NCI-H2227 (cell line): ENCODE measurements around the gene CARS2.
A peak's percentile ranks its signal among the peaks of the same experiment; 100 is the strongest.
"Not testable (repeated sequence)": the region's sequence is repeated elsewhere in the genome, so short reads cannot be mapped to it uniquely, and the experiment has no call there.

ENCODE experiments used
- DNase-seq: peaks from one replicate; lab custom pipeline; 2025; ENCODE audit not compliant: unreplicated experiment; lab: John Stamatoyannopoulos, UW

CARS2 gene

DNA sequence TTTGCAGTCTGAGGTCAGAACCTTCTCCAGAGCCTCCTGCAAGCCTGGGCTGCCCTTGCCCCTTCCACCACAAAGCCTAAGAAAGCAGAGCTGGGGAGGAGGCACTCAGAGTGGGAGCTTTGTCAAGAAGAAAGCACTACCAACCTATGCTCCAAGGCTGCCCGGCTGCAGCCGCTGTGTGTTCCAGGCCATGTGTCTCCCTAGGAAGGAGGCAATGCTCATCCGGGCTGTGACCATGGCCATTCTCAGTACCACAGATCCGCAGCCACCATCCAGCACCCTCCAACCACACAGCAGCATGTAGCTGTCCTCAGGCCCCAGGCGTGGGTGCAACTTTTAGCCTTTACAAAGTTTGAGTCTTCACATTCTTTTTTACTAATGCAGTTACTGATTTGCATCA lies 22.0 kb downstream of the CARS2 start:
- DNase-seq = no peak

DNA sequence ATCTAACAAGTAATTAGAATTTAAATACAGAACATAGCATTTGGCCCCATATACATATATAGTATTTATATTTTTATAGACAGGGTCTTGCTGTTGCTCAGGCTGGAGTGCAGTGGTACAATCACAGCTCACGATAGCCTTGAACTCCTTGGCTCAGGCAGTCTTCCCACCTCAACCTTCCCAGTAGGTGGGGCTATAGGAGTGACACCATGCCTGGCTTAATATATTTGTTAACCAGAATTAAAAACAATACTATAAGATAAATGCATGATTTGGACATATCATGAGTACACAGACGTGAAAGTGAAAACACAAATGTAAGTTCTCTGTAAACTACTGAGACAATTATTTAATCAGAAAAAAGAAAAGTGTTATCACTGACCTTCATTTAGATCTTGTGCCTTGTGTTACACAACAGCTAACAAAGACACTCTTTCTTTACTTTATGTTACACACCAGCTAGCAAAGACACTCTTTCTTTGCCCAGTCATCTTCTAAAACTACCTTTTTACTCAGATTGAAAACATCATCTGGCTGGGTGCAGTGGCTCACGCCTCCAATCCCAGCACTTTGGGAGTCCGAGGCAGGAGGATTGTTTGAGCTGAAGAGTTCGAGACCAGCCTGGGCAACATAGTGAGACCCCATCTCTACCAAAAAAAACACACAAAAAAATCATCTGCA lies 22.6 kb downstream of the CARS2 start:
- no peak for DNase-seq

DNA sequence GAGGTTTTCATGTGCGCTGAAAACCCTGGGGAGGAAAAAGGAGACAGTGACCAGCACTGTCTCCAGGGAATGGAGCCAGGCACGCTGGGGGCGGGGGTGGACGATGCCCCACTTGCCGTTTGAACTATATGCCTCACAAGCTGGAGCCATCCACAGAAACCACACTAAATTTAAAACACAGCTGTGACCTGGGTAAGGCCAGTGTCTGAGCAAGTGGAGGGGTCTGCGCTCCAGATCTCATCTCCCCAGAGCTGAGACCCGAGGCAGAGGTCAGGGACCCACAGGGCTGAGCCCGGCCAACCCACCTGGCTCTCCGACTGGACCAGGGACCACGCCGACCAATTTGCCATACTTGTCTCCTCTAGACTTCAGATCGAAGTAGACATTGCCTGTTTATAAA lies 23.2 kb downstream of the CARS2 start:
- no peak for DNase-seq

DNA sequence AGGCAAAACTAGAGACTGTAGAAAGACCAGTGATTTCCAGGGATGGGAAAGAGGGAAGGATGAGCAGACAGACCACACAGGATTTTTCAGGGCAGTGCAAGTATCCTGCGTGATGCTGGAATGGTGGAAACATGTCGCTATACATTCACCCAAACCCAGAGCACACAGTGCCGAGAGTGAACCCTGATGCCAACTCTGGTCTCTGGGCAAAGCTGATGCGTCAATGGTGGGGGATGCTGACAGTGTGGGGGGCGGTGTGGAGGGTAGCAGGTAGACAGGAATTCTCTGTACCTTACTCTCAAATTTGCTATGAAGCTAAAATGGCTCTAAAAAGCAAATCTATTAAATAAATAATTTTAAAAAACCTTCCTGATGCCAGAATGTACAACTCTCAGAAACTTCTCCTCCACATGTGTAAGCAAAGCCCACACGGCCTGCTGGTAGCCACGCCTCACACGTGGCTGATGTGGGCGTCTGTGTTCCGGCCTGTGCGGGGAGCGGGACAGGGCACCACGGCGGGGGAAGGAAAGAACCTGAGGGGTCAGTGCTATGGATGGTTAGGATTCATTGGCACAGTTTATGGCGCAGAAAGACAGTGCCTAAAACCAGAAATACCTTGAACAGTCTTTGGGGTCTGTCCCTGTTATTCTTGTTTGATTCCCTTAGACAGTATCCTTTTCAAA lies 23.9 kb downstream of the CARS2 start:
- DNase-seq = no peak

DNA sequence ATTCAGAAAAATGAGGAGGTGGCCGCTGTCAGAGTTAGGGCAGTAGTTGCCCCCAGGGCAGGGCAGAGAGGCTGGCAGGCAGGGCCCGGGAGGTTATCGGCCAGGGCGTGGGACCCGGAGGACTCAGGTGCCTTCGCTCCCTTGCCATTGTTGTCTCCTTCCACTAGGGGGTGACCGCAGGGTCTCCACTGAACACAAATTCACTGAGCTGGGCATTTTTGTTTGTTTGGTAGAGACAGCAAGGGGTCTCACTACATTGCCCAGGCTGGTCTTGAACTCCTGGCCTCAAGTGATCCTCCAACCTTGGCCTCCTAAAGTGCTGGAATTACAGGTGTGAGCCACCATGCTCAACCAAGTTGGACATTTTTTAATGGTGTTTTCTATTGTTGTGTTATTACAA lies 25.1 kb downstream of the CARS2 start:
- peak; percentile 1 for DNase-seq

DNA sequence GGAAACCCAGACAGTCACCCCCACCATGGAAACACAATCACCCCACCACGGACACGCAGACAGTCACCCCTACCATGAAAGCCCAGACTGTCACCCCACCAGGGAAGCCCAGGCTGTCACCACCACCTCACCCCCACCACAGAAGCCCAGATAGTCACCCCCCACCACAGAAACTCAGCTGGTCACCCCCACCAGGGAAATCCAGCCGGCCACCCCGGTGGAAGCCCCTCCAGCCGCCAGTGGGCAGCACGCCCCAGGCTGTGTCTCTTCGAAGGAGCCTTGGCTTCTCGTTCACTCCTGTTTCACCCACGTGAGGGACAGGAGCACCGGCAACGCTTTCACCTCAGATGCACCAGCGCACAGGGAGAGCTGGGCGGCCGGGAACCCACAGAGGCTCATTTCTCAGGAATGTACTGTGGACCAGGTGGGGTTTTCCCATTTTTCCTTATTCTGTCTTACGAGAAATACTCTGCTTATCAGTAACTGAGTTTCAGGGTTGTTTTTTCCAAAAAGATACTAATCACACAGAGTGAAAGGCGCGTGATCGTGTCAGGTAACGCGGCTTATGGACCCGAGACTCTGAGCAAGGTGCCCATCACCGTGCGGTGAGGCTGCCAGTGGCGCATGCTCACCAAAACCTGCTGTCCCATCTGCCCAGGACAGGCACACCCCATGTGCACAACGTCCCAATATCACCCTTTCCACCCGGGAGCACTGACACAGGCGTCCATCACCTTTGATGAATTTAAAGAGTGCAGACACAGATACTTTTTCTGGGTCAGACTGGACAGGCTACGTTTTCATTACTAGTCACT lies 28.0 kb downstream of the CARS2 start:
- no peak for DNase-seq

DNA sequence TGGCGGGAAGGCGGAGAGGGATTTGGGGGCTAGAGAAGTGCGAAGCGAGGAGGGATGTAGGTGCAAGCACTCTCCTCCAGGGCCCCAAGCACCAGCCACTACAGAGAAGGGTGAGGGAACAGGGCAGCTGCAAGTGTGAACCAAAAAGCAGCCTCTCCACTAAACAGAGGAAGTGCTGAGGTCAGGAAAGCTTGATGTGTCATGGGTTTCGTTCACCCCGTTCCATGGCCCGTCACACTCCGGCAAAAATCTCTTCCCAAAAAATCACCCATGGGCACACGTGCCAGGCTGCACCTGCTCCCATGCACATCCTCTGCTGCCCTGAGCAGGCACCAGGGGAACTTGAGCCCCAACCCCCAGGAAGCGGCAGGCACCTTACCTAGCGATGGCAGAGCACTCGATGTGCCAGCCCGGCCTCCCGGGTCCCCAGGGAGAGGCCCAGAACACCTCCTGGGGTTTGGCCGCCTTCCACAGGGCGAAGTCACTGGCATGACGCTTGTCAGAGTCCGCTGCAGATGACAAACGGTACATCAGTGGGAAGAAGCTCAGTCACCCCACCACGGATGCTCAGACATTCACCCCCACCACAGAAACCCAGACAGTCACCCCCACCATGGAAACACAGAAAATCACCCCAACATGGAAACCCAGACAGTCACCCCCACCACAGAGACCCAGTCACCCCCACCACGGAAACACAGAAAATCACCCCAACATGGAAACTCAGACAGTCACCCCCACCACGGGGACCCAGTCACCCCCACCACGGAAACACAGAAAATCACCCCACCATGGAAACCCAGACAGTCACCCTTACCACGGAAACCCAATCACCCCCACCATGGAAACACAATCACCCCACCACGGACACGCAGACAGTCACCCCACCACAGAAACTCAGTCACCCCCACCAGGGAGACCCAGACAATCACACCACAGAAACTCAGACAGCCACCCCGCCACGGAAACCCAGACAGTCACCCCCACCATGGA lies 29.0 kb downstream of the CARS2 start:
- DNase-seq = no peak

DNA sequence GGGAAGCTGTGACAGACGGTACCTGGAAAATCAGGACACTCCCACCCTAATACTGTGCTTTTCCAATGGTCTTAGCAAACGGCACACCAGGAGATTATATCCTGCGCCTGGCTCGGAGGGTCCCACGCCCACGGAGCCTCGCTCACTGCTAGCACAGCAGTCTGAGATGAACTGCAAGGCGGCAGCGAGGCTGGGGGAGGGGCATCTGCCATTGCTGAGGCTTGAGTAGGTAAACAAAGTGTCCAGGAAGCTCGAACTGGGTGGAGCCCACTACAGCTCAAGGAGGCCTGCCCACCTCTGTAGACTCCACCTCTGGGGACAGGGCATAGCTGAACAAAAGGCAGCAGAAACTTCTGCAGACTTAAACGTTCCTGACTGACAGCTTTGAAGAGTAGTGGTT lies 36.1 kb downstream of the CARS2 start:
- DNase-seq = not testable (repeated sequence)

DNA sequence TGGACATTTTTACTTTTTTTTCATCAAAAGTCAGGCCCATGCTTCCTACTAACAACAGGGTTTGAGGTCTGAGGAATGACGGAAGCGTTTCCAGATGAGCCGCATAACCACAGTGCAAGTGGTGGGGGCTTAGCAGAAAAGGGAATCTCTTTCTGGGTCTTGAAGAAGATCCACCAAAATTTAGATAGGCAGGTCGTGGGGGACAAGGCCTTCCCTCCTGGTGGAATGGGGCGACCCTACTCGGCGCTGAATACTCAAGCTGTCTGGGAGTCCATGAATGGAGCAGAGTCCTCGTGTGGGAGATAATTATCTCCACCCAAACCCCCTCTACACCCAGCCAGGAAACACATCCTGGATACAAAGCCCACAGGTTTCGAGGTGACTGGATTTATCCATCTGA lies 36.9 kb downstream of the CARS2 start:
- no peak for DNase-seq

DNA sequence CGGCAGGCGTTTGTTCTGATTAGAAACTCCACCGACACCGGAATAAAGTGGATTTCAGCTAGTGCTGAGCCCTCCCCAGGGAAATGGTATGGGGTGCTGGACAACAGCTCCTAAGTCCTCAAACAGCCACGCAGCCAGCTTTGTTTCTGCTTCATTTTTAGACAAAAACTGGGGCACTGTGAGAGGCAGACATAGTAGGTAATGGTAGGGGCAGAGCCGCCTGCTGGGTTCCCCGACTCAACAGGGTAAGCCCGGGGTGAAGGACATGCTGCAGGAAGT lies 39.7 kb downstream of the CARS2 start:
- no peak for DNase-seq

DNA sequence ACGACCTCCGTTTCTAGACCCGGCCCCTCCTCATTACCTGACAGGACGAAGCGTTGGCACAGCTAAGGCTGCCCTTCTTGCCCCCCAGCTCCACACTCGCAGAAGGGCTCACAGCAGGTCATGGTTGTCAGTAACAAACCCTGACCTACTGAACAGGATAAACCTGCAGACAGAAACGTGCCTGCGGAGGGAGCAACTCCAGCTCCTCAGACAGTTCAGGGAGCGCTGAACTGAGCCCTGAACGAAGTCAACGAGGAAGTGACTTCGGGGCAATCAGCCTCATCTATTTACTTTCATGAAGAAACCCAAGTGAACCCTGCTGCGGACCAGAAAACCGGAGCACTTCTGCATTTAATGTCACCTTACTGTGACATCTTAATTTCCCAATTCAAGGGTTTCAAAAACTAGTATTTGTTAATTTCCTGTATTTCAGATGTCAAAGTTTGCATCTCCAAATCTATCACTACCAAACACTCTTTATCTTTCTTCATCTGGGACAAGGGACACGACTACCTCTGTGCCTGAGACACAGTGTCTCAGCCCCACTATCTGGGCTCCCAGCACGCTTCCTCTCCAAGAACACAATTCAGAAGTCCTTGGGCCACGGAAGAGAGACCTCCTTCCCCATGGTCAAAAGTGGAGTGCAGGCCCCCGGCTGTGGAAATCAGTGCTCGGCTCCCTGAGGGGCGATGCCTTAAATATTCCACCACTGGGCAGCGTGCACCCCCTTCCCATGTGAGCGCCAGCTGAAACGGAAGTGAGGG lies 40.2 kb downstream of the CARS2 start:
- DNase-seq = no peak

DNA sequence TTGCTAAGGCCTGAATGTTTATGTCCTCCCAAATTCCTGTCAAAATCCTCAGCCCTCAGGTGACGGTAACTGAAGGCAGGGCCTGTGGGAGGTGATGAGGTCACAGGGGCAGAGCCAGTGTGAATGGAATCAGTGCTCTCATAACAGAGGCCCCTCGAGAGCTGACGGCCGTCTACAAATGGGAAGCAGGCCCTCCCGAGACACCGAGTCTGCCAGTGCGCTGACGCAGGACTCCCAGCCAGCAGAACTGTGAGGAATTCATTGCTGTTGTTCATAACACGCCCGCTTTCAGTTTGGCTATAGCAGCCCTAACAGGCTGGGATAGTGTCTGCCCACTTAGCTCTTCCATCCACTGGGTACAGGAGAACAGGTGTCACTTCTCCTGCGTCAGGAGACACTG lies 41.2 kb downstream of the CARS2 start:
- no peak for DNase-seq

DNA sequence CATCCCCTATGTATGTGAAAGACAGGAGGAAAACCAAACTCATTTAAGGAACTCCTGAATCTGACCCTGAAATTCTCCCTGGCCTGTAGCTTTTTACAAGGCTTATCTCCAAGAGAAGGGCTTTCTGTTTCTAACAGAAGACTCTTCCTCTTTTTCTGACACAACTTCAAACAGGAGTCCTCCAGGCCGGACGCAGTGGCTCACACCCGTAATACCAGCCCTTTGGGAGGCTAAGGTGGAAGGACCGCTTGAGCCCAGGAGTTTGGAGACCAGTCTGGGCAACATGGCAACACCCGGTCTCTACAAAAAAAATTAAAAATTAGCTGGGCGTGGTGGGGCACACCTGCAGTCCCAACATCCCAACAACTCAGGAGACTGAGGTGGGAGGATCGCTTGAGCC lies 41.9 kb downstream of the CARS2 start:
- DNase-seq = no peak

DNA sequence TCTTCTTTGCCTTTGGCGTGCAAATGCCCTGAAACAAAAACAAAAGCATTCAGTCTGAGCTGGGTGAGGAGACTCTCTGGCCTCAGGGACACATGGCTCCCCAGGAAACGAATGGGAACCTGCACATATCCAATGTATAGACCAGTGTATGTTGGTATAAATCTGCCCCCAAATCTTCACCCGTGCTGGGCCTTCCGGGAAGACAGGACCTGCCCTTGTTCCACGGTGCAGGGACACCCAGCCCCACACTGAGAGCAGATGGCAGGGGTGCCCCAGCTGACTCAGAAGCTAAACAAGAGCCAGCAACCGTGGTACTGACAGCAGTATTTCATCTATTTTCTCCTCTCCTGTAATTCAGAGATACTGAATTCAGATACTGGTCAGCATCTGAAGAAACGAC lies 42.4 kb downstream of the CARS2 start:
- DNase-seq = no peak

DNA sequence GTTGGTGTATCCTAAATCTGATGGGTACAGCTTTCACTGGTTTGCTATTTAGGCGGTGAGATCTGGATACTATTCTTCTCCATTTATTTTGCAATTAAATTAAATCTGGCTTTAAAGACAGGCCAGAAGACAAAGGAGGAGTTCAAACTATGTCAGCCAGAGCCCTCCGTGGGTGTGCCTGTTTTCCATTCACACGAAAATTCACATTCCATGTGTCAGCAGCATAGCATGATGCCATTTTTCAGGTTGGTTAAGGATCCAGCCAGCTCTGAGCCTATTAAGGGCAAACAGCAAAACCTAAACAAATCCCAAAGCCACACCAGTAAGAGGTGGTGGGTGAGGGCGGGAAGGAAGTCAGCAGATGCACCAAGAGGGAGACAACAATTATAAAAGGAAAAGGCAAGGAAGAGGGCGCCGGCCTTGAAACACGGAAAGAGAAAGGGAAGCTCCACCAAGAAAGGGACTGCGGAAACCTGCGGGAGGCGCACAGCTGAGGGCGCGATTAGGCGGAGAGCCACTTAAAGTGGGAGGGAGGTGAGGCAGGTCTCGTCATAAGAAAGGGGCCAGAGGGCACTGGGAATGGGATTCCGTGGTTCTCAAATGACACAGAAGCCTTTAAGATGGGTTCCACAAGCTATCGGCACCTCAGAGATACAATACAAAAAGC lies 43.0 kb downstream of the CARS2 start:
- DNase-seq = no peak

DNA sequence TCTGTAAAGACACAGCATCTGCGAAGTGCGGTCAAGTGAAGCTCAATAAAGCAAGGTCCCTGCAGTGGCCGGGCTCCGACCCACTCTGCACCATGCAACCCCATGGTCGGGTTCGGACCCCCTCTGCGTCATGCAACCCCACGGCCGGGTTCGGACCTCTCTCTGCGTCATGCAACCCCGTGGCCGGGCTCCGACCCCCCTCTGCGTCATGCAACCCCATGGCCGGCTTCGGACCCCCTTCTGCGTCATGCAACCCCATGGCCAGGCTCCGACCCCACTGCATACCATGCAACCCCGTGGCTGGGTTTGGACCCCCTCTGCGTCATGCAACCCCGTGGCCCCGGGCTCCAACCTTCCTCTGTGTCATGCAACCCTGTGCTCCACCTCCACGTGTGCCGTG lies 43.8 kb downstream of the CARS2 start:
- no peak for DNase-seq

DNA sequence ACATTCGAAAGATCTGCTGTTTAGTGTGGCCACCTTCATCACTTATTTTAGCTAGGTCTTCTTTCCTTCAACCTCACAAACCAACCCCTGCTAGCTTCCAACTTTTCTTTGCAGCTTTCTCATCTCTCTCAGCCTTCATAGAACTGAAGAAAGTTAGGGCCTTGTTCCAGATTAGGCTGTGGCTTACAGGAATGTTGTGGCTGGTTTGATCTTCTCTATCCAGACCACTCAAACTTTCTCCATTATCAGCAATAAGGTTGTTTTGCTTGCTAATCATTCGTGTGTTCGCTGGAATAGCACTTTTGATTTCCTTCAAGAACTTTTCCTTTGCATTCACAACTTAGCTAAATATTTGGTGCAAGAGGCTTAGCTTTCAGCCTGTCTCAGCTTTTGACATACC lies 44.7 kb downstream of the CARS2 start:
- no peak for DNase-seq

DNA sequence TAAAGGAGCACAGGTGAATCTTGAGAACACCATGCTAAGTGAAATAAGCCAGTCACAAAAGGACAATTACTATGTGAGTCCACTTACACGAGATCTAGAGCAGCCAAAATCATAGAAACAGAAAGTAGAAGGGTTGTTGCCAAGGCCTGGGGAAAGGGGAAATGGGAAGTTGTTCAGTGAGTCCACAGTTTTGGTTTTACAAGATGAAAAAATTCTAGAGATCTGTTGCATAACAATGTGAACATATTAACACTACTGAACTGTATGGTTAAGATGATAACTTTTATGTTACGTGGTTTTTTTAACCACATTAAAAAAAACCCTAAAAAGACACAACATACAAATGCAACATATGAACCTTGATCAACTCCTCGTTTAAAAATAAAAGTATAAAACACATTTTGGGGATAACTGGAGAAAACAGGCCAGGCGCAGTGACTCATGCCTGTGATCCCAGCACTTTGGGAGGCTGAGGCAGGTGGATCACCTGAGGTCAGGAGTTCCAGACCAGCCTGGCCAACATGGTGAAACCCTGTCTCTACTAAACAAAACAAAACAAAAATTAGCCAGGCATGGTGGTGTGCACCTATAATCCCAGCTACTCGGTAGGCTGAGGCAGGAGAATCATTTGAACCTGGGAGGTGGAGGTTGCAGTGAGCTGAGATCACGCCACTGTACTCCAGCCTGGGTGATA lies 47.6 kb downstream of the CARS2 start:
- not testable (repeated sequence) for DNase-seq

DNA sequence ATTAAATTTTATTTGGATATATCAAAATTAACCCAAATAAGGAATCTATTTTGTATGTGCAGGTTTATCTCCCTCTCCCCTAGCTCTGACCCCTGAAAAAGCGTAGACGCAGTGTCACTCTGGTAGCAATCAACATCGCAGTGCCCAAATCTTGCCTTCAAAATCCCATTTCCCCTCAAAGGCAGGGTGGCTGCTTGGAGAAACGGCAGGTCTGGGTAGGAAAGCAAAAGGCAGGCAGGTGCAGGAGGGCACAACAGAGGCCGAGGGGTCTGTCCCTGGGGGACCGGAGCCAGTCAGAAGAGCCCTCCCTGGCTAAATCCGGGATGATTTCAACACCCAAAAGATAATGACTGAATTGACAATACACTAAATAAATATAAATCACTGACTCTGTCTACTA lies 48.7 kb downstream of the CARS2 start:
- DNase-seq = no peak
